GM21619 (cell line): ENCODE measurements around the gene HIVEP1.
A peak's percentile ranks its signal among the peaks of the same experiment; 100 is the strongest.

ENCODE experiments used
- ATAC-seq: cut with Tn5 transposase; IDR thresholded peaks from one replicate; pipeline ENCODE4 v1.9.1; 2021; ENCODE audit not compliant: unreplicated experiment

The HIVEP1 gene

GRCh38 chr6:12047792-12048432 is 35.8 kb downstream of the HIVEP1 start:
- ATAC-seq: no peak

- no peak for ATAC-seq
Observed at GRCh38 chr6:12048609-12049008, 36.5 kb downstream of the HIVEP1 start.

- ATAC-seq: peak; percentile 34
Observed at GRCh38 chr6:12049165-12049564, 37.1 kb downstream of the HIVEP1 start.

DNA sequence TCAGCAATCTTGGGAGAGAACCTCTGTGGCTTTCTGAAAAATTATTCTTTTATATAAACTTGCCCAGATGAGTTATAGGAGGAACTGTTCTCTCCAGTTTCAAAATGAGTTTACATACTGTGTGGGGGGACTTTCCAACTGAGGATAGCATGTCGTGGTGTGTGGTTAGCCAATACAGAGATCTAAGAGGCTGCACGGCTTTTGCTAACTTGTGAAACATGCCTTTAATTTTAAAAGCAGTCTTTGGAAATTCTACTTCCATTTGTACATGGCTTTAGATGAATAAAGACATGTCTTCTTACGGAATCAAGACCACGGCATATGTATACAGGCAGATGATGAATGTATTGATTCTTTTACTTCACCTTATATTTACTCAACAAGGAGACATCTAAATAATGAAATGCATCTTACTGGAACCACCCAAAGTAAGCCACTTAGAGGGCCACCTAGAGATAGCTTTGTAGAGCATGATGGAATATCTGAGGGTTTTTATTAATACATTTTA is 39.8 kb downstream of the HIVEP1 start:
- peak; percentile 77 for ATAC-seq

DNA sequence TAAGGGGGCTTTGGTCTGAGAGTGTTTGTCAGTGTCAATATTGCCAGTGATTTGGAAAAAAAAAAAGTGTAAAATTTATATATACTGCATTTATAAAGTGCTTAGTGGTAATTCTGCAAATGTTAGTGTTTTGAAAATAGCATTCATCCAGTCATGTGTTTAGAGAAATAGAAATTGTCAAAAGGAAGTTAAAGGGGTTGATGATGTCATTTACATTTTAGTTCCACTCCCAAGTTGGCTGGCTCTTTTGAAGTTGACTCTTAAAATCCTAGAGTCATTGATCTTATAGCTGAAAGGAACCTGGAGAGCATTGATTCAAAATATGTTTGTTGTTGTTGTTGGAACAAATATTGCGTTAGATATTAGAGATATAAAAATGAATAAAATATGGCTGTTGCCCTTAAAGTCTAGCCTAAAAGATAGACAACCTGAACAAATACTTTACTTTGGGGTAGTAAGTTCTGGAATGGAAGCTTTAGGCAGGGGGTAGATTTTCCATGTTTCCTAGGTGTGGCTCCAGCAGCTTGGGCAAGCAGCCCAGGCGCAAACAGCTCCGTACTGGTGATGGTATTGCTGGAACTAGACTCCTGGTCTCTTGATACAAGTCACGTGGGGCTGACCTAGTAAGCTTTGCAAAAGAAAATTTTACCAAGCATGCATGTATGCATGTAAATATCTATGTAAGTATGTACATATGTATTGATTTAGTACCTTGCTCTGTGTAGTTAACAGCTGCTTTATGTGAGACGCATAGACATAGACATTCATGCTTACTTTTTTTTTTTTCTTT is 46.3 kb downstream of the HIVEP1 start:
- no peak for ATAC-seq

DNA sequence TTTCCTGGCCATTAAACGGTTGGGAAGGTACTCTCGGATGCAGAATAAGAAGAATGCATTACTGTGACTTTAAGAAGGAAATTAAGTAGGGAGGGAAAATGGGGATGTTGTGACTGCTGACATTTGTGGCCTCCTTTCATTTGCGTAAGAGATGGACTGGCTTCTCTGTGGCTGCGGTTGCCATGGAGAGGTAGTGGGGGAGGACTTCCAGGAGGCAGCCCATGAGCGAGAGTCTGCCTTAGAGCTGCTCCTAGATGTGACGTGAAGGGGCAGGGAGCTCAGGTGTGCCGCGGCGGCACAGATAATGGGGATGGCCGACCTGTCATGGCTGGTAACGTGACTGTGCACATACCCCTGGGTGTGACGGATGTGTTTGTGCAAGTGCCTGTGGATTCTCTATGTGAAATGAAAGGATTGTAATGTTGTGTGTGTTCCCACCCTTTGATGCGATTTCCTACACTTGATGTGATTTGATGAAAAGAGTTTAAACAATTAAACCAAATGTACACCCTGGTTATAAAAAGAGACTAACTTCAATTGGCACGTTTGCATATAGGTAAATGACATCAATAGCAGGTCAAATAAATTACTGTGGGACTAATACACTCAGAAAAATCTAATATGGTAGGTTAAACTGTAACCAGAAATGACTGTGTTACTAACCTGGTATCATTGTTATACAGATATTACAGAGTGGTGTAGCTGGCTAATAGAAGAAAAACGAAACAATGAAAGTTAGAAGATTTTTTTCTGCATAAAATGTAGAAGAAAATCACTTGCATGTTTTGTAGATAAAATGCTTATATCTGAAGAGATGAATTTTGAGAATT is 48.9 kb downstream of the HIVEP1 start:
- ATAC-seq: peak; percentile 77

DNA sequence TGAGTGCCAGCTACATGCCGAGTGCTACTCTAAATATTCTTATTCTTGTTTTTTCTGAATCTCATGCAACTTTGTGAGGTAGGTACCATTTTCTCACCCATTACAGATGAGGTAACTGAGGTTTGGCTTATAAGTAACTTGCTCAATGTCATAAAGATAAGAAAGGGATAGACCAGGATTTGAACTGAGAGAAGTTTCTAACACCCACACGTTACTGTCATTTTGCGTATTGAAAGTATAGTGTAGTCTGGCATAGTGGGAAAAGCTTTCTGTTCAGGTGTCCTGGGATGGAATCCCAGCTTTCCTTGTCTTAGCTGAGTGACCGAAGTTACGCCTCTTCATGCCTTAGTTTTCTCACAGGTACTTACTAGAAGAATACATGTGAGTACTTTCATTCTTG is 50.5 kb downstream of the HIVEP1 start:
- ATAC-seq: no peak

DNA sequence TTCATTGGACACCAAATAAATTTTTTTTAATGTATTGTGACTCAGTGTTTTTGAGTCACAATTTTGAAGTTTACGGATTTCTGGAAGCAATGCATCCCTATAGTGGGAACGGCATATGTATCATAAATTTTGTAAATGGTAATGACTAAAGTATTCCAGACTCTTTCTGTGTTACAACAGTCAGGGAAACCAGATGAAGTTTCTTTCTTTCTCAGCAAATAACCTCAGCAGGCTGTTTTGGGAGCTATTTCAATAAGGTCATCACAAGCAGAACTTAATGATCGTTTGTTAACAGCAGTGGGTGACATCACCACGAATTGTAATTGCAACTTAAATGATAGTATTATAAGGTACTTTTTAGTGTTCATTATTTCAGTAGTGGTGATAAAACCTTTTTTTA is 52.0 kb downstream of the HIVEP1 start:
- ATAC-seq: no peak

DNA sequence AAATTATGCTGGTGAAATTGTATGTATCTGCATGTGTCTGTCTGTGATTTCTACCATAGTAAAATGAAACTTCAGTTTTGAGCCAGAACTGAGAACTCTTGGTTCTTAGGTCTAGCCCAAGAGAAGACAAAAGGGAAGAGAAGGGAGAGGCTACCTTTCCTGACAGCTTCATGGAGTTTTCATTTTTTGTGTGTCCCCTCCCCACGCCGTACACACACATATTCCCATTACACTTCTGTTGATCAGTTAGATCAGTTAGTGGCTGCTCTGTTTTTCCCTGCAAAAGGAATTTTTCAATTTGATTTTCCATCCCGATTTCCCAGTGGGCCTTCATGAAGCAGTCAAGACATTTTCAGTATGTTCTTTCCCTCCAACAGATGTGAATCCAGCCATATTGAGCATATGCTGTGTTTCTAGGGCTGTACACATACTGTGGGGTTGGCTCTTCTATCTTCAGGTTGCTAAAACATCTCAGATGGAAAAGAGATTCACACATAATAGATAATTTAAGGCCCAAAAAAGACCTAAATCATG is 52.5 kb downstream of the HIVEP1 start:
- no peak for ATAC-seq

- peak; percentile 44 for ATAC-seq
Observed at GRCh38 chr6:12065321-12066140, 53.4 kb downstream of the HIVEP1 start.

- no peak for ATAC-seq
Observed at GRCh38 chr6:12066297-12066696, 54.2 kb downstream of the HIVEP1 start.

DNA sequence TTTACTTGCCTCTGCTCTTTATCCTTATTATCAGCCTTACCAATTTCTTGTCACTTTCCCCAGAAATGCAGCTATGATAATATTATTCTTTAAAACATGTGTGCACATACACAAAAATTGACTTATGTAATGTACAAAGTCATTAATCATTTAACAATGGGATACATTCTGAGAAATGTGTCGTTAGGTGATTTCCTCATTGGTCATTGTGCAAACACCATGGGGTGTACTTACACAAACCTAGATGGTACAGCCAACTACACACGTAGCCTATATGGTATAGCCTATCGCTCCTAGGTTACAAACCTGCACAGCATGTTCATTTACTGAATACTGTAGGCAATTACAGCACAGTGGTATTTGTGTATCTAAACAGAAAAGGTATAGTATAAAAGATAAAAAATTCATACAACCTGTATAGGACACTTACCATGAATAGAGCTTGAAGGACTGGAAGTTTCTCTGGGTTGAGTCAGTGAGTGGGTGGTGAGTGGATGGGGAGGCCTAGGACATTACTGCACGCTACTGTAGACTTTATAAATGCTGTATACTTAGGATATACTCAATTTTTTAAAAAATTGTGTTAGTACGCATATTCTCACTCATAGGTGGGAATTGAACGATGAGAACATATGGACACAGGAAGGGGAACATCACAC is 56.9 kb downstream of the HIVEP1 start:
- ATAC-seq: no peak

GRCh38 chr6:12069891-12070529 is 57.9 kb downstream of the HIVEP1 start:
- no peak for ATAC-seq

GRCh38 chr6:12071064-12071615 is 59.0 kb downstream of the HIVEP1 start:
- no peak for ATAC-seq

DNA sequence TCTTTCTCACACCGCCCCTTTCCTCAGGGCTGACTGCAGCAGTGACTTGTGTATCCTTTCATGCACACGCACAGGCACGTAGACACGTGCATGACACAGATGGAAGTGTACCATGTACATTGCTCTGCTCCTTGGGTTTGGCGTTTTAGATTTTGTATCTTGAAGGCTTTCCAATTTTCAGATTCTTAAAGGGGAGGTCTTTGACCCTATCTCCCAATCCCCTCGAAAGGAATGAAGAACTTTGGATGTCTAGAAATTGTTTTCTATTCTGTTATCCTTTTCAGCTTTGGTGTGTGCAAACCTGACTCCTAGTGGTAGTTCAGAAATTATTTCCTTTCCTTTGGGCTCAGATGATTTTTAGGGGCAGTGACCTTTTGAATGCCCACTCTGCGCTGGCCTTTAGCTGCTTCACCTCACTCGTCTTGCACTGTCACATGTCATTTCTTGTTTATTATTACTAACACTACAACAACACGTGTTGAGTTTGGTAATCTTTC is 63.0 kb downstream of the HIVEP1 start:
- ATAC-seq: no peak

DNA sequence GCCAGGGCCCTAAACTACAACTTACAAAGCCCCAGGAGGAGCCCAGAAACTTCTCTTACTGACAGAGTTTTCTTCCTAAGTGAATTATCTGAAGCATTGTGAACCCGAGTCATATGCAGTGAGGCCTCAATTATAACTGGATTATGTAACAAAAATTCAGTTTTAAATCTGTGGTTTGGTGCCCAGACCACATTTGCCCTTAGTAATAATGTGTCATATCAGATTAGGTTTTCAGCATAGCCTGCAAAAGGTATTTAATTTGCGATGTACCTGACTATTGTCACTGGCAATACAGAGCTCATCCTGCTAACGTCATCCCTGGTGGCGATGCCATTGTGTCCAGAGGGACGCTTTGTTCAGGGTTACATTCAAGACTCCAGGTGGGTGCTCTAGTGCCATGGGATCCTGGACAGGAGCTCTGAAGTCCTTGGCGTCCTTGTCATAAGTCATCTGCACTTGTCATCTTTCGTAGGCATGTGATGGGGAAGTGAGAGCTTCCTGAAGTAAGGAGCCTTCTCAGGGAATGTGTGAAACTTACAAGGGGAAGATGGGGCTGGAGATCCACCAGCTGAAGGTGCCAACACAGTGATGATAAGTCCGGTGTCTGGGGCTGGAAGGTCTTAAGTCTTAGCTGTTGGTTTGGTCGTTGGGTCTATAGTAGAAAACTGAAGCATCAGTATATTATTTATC is 65.1 kb downstream of the HIVEP1 start:
- ATAC-seq: no peak

DNA sequence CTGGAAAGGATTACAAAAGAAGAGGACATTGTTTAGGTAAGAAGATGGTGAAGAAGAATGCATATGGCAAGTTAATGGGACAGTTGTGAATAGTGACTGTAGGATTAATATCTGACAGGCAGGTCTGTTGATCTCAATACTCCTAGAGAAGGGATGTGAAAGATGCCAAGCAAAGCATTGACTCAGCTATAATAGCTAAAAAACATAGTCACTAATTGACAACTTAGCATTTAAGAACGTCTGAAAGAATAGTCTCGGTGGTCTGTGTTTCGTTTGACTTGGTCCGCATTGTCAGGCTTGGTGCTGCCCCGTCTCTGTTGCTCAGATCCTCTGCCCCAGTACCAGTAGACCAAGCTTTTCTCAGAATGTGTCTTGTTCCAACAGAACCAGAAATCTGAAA is 65.9 kb downstream of the HIVEP1 start:
- ATAC-seq: no peak

DNA sequence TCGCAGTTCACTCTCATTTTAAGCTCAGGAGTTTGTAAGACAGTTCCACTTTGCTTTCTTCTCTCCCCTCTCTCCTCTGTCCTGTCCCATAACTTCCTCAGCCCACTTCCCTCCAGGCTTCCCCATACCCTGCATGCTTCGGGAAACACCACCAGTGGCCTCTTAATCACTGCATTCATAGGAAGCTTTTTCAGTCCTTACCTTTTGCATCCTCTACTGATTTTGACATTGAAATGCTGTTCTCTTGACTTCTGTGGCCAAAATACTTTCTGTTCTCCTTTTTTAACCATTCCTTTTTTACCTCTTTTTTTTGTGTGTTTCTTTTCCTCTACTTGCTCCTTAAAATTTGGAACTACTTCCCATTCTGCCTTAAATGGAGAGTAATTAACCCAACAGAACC is 69.7 kb downstream of the HIVEP1 start:
- no peak for ATAC-seq
